Pancreas (tissue), 10 donors: ENCODE results near the gene PPP1R3C. TPM values are rescaled to one million over a fixed set of nuclear protein-coding genes. Genes with fewer than 3 reads are reported as not detected.

Experiments
- ATAC-seq, 4 donors: fragments of 200-7000 bp; cut with Tn5 transposase; one replicate each; pipeline versions ENCODE4 v1.8.0 to v1.9.1; 2020; ENCODE audit warnings: mild to moderate bottlenecking in 4 of 4, moderate library complexity in 4 of 4
- DNase-seq, 6 donors: peaks; one replicate each; pipeline ENCODE4 v3.0.0-alpha.2; 2020
- FAIRE-seq: peaks from 2 replicates; lab custom pipeline; 2012; peaks lifted over from hg19 to GRCh38; lab: Jason Lieb, UNC
- H3K27ac ChIP-seq, 4 donors: fragments of 200-600 bp; sonication (generic); 1 replicate in 3 of 4; 2 replicates in 1 of 4; pipeline versions ENCODE4 v1.5.0 to v1.8.0; 2020
- H3K27me3 ChIP-seq, 4 donors: fragments of 200-600 bp; one replicate each; pipeline ENCODE4 v1.8.0; 2021
- H3K36me3 ChIP-seq, 3 donors: fragments of 200-600 bp; sonication (generic) in 1 of 3; one replicate each; pipeline versions ENCODE4 v1.5.0 to v1.8.0; 2020 to 2021
- H3K4me1 ChIP-seq, 3 donors: fragments of 200-600 bp; one replicate each; pipeline ENCODE4 v1.8.0; 2021
- H3K4me3 ChIP-seq, 4 donors: fragments of 200-600 bp; sonication (generic) in 2 of 4; one replicate each; pipeline versions ENCODE4 v1.5.0 to v1.8.0; 2020 to 2021
- H3K9me3 ChIP-seq, 4 donors: fragments of 200-600 bp; one replicate each; pipeline ENCODE4 v1.8.0; 2021
- CTCF ChIP-seq, 4 donors: fragments of 200-600 bp; sonication (generic) in 3 of 4; IDR thresholded peaks; one replicate each; pipeline versions ENCODE4 v1.5.0 to v1.8.0; 2021; ENCODE audit warnings: antibody characterized with exemption in 4 of 4
- WGBS, 2 donors: extraction: QIAGEN DNeasy Blood & Tissue Kit; methylation state at CpG; one replicate each; pipeline ENCODE4 v1.1.7; 2013; 5-methylcytosine and 5-hydroxymethylcytosine counted together
- intact Hi-C, 3 donors: fragments of 100-400 bp; cut with DNase I; formaldehyde crosslinking; loops; one replicate each; pipeline versions ENCODE4 v1.11.1 to v1.14.2; 2022
- polyA plus RNA-seq, 2 donors: library from polyadenylated mRNA; stranded (reverse); fragments of 200-250 nt; gene quantifications; one replicate each; pipeline ENCODE4 v1.2.3, GENCODE V29; 2013
- total RNA-seq, 6 donors: library from RNA; stranded (reverse); fragmentation: NEBNext Ultra II Directional in 4 of 6; extraction: Animal tissue kit (Norgen Biotek cat#: 25700) in 4 of 6; gene quantifications; one replicate each; pipeline versions ENCODE4 v1.2.1 to v1.2.4, GENCODE V29; 2021 to 2023
- donor health status: healthy with polysubstance abuse.
- donor health status: DM: no; HTN: no; CAD: no; lungs with moderate emphysema.
- donor health status: DM: no; HTN: no; CAD: no.
- donor health status: control.
- donor health status: control.
- donor health status: Bipolar disorder and iron deficiency.
- donor health status: DM: yes; HTN: yes; CAD: no.
- donor health status: DM: no; HTN: no; CAD: no.
- donor health status: DM: no; HTN: no; CAD: no.
- donor health status: DM: yes; HTN: yes; CAD: no.

Gene PPP1R3C
- total and polyA plus RNA-seq, 8 donors: 3.8 to 27.5 (median 14.3) TPM

- ATAC-seq (no peak), FAIRE-seq (no peak), DNase-seq (no peak)
- TF ChIP-seq CTCF (IDR thresholded peaks at IDR 0.05): no peak
- no peaks in the 10 kb centered on the region for H3K36me3 ChIP-seq
- no peak overlapping the region for H3K27ac ChIP-seq
- 83 to 92% methylated on average over 2 of the region's 2 CpGs for WGBS, 2 donors
- H3K4me3 ChIP-seq: no peak overlapping the region
- H3K27me3 ChIP-seq: no peaks in the 10 kb centered on the region
- intact Hi-C loops: no loop called here
- no peaks in the 10 kb centered on the region for H3K9me3 ChIP-seq
- H3K4me1 ChIP-seq: no peaks in the 10 kb centered on the region
Measured at GRCh38 chr10:91642831-91643692, 10.2 kb upstream of the PPP1R3C start.

GRCh38 chr10:91636892-91637291, 4.0 kb upstream of the PPP1R3C start:
- ATAC-seq (no peak), FAIRE-seq (no peak), DNase-seq (no peak)
- intact Hi-C loops: loop anchor here in 2 of 3 donors (5.0 to 10.0 kb wide), 2 partner anchors 142 to 145 kb away; no protein-coding TSS in a partner anchor
- Histone ChIP-seq H3K36me3 (no peaks in the 10 kb centered on the region), H3K9me3 (no peaks in the 10 kb centered on the region), H3K27ac (no peak overlapping the region), H3K4me1 (peaks cover 0 to 10% (median 4%) of the 10 kb centered on the region in 3 donors), H3K4me3 (no peak overlapping the region), H3K27me3 (no peaks in the 10 kb centered on the region)
- 70 to 80% methylated on average over 4 of the region's 4 CpGs for WGBS, 2 donors
- TF ChIP-seq CTCF (IDR thresholded peaks at IDR 0.05): no peak

- intact Hi-C loops: loop anchor here in 2 of 3 donors (5.0 to 10.0 kb wide), 2 partner anchors 141 to 143 kb away; no protein-coding TSS in a partner anchor
- peak; percentile 46 to 71 (median 58) for TF ChIP-seq CTCF (IDR thresholded peaks at IDR 0.05)
- peak; percentile 39 to 62 (median 56) for ATAC-seq
- H3K4me1 ChIP-seq: peaks cover 0 to 10% (median 7%) of the 10 kb centered on the region in 3 donors
- H3K36me3 ChIP-seq: no peaks in the 10 kb centered on the region
- WGBS, 2 donors: 49 to 51% methylated on average over 10 of the region's 10 CpGs
- no peak overlapping the region for H3K27ac ChIP-seq
- H3K27me3 ChIP-seq: no peaks in the 10 kb centered on the region
- peak in 3 of 6 donors; percentile 72 to 82 (median 81) for DNase-seq
- no peak overlapping the region for H3K4me3 ChIP-seq
- no peaks in the 10 kb centered on the region for H3K9me3 ChIP-seq
- no peak for FAIRE-seq
Measured at GRCh38 chr10:91635401-91636400, 2.8 kb upstream of the PPP1R3C start.

GRCh38 chr10:91634898-91635297, 2.0 kb upstream of the PPP1R3C start:
- Histone ChIP-seq H3K27me3 (no peaks in the 10 kb centered on the region), H3K4me3 (no peak overlapping the region), H3K27ac (no peak overlapping the region), H3K36me3 (peaks cover 0 to 4% (median 0%) of the 10 kb centered on the region in 3 donors), H3K9me3 (no peaks in the 10 kb centered on the region), H3K4me1 (peaks cover 0 to 12% (median 11%) of the 10 kb centered on the region in 3 donors)
- intact Hi-C loops: loop anchor here in 2 of 3 donors (5.0 to 10.0 kb wide), 3 partner anchors 43 to 143 kb away; no protein-coding TSS in a partner anchor
- TF ChIP-seq CTCF (IDR thresholded peaks at IDR 0.05): no peak
- FAIRE-seq (no peak), DNase-seq (no peak), ATAC-seq (no peak)
- 73 to 80% methylated on average over 3 of the region's 3 CpGs for WGBS, 2 donors
